D721Med (cell line): ENCODE measurements around the gene CLCA1.

ENCODE experiments used
- DNase-seq: peaks from one replicate; pipeline ENCODE4 v3.0.0; 2011; ENCODE audit warnings: low spot score; ENCODE audit not compliant: insufficient read length
- FAIRE-seq: peaks from 2 replicates; lab custom pipeline; 2011; peaks lifted over from hg19 to GRCh38; lab: Jason Lieb, UNC
- TF ChIP-seq, protein P1 (sequence below): IDR thresholded peaks from 2 replicates; pipeline ENCODE4 v1.5.1; 2012; ENCODE audit warnings: mild to moderate bottlenecking, control low read depth; ENCODE audit not compliant: insufficient read depth; ENCODE audit errors: missing control alignments

Gene CLCA1

DNA sequence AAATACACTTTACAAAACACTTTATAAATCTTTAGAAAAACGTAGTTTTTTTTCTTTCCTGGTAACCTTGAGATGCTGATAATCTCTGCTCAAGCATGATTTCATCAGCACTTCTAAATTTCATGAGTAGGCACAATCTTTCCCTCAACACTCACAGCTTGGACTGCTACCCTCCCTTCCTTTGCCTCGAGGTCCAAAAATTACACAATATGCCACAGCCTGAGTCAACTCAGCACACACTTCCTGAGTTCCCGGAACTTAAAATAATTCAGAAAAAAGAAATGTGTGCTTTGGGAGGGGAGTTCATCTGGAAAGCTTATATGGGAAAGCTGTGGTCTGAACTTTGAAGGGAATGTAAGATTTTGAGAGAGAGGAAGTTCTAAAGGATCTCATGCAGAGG, 38.9 kb upstream of the CLCA1 start:
- DNase-seq = no peak
- no peak for FAIRE-seq
- TF ChIP-seq, protein P1, sequence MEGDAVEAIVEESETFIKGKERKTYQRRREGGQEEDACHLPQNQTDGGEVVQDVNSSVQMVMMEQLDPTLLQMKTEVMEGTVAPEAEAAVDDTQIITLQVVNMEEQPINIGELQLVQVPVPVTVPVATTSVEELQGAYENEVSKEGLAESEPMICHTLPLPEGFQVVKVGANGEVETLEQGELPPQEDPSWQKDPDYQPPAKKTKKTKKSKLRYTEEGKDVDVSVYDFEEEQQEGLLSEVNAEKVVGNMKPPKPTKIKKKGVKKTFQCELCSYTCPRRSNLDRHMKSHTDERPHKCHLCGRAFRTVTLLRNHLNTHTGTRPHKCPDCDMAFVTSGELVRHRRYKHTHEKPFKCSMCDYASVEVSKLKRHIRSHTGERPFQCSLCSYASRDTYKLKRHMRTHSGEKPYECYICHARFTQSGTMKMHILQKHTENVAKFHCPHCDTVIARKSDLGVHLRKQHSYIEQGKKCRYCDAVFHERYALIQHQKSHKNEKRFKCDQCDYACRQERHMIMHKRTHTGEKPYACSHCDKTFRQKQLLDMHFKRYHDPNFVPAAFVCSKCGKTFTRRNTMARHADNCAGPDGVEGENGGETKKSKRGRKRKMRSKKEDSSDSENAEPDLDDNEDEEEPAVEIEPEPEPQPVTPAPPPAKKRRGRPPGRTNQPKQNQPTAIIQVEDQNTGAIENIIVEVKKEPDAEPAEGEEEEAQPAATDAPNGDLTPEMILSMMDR = no peak

DNA sequence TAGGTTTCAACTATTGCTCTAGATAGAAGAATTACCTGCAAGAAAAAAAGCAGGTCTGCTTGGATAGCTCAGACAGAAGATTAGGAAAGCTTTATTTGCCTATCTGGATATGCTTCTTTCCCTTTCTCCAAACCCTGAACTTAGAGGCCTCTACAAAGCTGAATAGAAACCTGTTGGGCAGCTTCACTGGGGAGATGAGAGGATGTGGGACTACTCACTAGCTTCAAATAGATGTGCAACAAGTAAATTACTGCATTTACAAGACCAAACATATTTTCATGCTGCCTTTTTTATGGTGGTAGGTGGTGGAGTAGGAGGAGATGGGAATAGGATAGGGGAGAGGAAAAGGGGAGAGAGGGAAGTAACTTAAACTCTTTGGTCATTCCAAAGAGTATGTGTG, 38.4 kb upstream of the CLCA1 start:
- FAIRE-seq (no peak), DNase-seq (no peak)
- TF ChIP-seq, protein P1 = no peak

DNA sequence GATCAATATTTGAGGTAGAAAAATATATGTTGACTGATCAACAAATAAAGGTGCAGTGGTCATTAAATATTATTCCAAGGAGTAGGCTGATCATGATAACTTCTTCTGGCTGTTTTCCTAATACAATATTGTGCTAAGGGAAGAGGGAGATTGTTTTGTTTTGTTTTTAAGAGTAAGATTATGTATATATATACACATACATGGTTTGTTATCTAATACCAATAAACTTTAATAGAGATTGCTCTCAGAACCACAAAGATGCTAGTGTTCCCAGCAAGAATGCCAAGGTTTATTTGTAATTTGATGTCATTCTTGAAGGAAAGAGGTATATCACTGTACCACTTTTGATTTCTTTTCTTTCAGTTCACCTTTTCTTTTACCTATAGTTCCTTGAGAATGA, 34.7 kb upstream of the CLCA1 start:
- FAIRE-seq (no peak), DNase-seq (no peak)
- TF ChIP-seq, protein P1 = no peak

DNA sequence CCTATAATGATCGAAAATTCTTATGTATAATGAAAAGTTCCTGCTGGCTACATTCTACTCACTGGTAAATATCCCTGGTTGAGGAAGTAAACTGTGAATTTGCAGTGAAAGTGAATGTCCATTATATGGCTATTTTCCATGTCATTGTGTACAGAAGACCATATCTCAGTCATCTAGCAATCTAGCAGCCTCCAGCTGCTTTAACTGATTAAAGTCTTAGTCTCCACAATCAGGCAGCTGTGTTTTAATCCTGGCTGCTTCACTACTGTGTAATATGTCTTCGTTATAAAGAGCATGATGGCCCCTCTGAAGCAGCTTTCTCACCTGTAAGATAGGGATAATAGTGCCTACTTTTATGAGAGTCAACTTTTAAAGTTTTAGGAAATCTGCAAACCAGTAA, 33.4 kb upstream of the CLCA1 start:
- no peak for DNase-seq
- TF ChIP-seq, protein P1 = no peak
- FAIRE-seq = no peak

DNA sequence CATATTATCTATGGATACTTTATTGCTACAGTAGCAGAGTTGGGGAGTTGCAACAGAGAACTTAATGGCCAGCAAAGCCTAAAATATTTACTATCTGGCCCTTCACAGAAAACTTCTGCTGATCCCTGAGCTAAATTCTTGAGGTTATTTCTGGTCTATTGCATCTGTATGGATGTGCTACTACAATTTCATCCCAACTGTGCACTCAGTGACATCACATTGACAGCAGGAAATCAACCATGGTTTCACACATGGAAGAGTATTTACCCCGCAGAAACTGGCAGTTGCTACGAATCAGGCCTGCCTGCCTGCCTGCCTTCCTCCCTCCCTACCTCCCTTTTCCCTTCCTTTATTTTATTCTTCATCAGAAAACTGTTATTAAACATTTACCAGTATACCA, 32.7 kb upstream of the CLCA1 start:
- DNase-seq = no peak
- no peak for FAIRE-seq
- TF ChIP-seq, protein P1 = no peak

DNA sequence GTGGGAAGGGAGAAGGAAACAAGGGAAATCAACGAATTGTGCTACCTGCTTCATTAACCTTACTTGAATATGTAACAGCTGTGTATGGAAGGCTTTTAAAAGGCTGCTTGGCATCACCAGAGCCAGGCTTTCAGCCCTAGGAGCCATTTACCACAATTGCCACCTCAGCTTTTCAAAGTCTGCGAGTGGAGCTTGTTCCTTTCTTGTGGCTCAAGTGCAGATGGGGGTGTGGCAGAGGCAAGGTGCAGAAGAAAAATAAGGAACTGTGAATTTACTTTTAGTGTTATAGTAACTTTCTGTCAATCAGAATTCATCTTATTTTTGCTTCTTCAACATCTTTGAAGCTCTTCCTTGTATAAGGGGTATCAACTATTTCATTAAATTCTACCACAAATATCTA, 27.1 kb upstream of the CLCA1 start:
- TF ChIP-seq, protein P1 = no peak
- DNase-seq = no peak
- no peak for FAIRE-seq

DNA sequence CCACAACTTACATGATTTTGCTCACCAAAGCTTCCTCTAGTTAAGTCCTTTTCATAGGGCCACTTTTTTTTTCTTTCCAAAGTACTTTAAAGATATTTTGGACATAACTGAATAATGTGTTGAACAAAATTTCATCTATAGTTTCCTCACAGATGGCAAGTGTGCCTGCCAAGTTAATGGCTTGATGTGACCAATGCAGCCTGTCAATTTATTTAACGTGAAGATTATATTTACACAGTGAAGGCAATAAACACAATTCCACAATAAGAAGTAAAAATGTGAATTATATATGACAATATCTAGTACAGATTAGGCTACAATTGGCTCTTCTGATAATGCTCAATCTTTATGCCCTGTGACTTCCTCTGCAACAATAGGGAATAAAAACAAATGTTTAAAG, 26.7 kb upstream of the CLCA1 start:
- no peak for DNase-seq
- TF ChIP-seq, protein P1 = no peak
- no peak for FAIRE-seq
